Left hindlimb (tissue), 1 donor: ENCODE results near the gene MSX2.

Source experiments
- DNase-seq: peaks from one replicate; pipeline ENCODE4 v3.0.0-alpha.2; 2018

MSX2 gene

DNA sequence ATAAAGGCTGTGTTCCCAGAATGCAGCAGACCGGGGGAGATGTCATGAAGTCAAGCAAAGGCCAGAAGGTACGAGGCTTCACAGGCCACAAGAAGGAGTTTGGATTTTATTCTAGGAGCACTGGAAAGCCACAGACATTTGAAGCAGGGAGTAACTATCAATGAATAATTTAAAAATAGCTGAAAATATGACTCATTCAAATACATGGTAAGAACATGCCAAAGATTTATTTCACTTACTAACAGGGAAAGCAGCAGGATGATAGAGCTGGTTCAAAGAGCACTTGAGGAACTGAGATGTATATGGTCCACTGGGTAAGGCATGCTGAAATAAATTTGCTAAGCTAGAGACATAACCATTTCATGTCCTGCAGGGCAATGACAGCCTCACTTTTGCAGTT is 53.2 kb downstream of the MSX2 start:
- DNase-seq = no peak
